Activated CD4-positive, alpha-beta memory T cell treated with anti-CD3 and anti-CD28 coated beads, Interleukin-2, amount 10 ng/mL, durations not matched to agents 7 days and 5 days (primary cell): ENCODE data around the gene SLC4A1AP. TPM values are rescaled to one million over a fixed set of nuclear protein-coding genes. Genes with fewer than 3 reads are reported as not detected.
"Not testable (repeated sequence)": the region's sequence is repeated elsewhere in the genome, so short reads cannot be mapped to it uniquely, and the experiment has no call there.

ENCODE experiments used
- CTCF ChIA-PET: fragments of 350-600 bp; sonication (Branson Sonifier 250); formaldehyde crosslinking; loops from one replicate; lab custom pipeline; 2021; ENCODE audit warnings: antibody characterized with exemption, inconsistent platforms; lab: Charles Lee
- POLR2A ChIA-PET: fragments of 350-600 bp; sonication (Branson Sonifier 250); formaldehyde crosslinking; loops from one replicate; lab custom pipeline; 2021; ENCODE audit warnings: antibody characterized with exemption; lab: Charles Lee
- DNase-seq: peaks from one replicate; pipeline ENCODE4 v3.0.0-alpha.2; 2020
- H3K27ac Mint-ChIP-seq: one replicate; pipeline ENCODE4 v1.8.0; 2021; ENCODE audit warnings: mild to moderate bottlenecking, mixed read lengths
- H3K27me3 Mint-ChIP-seq: one replicate; pipeline ENCODE4 v1.8.0; 2021; ENCODE audit warnings: mixed read lengths
- H3K36me3 Mint-ChIP-seq: one replicate; pipeline ENCODE4 v1.8.0; 2021; ENCODE audit warnings: low read depth, mixed read lengths
- H3K4me1 Mint-ChIP-seq: one replicate; pipeline ENCODE4 v1.8.0; 2021; ENCODE audit warnings: mixed read lengths
- H3K4me3 Mint-ChIP-seq: one replicate; pipeline ENCODE4 v1.8.0; 2021; ENCODE audit warnings: mild to moderate bottlenecking, mixed read lengths
- H3K9me3 Mint-ChIP-seq: one replicate; pipeline ENCODE4 v1.8.0; 2021; ENCODE audit warnings: mixed read lengths
- total RNA-seq, 2 experiments: library from RNA; stranded (reverse); gene quantifications; one replicate each; pipeline ENCODE4 v1.2.3, GENCODE V29; 2021

The SLC4A1AP gene
- total RNA-seq, 2 experiments from 2014 or later = 27.3 to 27.9 TPM

DNA sequence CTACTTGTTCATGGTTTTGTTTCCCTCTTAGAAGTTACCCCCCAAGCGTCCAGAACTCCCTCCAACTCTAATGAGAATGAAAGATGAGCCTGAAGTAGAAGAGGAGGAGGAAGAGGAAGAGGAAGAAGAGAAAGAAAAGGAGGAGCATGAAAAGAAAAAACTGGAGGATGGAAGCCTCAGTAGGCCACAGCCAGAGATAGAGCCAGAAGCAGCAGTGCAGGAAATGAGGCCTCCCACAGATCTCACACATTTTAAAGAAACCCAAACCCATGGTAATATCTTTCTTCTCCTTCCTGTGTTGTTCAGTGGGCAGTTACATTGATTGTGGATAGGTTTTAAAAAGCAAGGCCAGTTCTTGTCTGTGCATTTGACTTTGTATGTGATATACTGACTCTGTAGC is 21.3 kb downstream of the SLC4A1AP start:
- H3K27me3 Mint-ChIP-seq, H3K9me3 Mint-ChIP-seq: not testable (repeated sequence)
- peak overlapping the region; percentile 51 for H3K4me3 Mint-ChIP-seq
- peaks cover 47% of the 10 kb centered on the region for H3K4me1 Mint-ChIP-seq
- ChIA-PET CTCF (interaction anchor here (1.1 to 4.3 kb wide), 6 partner anchors 19 to 255 kb away, joined by 3 to 46 read pairs (median 24); partner anchors contain the start of genes NRBP1, SLC4A1AP and SUPT7L), POLR2A (interaction anchor here (1.0 to 2.9 kb wide), 4 partner anchors 13 to 57 kb away, joined by 3 to 23 read pairs (median 4); partner anchors contain the start of genes CCDC121 and GPN1)
- H3K27ac Mint-ChIP-seq = peak overlapping the region; percentile 90
- H3K36me3 Mint-ChIP-seq = peaks cover 52% of the 10 kb centered on the region
- peak; percentile 28 for DNase-seq

DNA sequence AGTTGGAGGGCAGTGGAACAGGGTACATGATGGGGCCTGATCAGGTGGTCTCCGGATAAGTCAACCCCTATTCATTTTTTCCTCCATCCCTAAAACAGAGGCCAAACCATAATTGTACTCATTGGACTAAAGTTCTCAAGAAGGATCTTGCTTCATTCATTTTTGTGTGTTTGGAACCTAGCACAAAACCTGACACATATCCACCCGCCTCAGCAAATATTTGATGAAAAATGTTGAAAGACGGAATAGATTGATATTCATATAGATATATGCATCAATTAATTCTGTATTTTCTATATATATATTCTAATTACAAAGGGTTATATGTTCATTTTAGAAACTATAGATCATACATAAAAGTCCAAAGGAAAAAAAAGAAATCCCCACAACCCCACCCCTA is 21.9 kb downstream of the SLC4A1AP start:
- H3K4me1 Mint-ChIP-seq = peaks cover 46% of the 10 kb centered on the region
- peak overlapping the region; percentile 90 for H3K27ac Mint-ChIP-seq
- ChIA-PET CTCF (interaction anchor here (1.5 kb wide), 1 partner anchor 19 kb away, joined by 4 read pairs; no protein-coding TSS in a partner anchor), POLR2A (interaction anchor here (1.0 kb wide), 1 partner anchor 15 kb away, joined by 4 read pairs; no protein-coding TSS in a partner anchor)
- no peaks in the 10 kb centered on the region for H3K27me3 Mint-ChIP-seq
- no peak for DNase-seq
- no peak overlapping the region for H3K4me3 Mint-ChIP-seq
- H3K36me3 Mint-ChIP-seq = peaks cover 51% of the 10 kb centered on the region
- no peaks in the 10 kb centered on the region for H3K9me3 Mint-ChIP-seq

DNA sequence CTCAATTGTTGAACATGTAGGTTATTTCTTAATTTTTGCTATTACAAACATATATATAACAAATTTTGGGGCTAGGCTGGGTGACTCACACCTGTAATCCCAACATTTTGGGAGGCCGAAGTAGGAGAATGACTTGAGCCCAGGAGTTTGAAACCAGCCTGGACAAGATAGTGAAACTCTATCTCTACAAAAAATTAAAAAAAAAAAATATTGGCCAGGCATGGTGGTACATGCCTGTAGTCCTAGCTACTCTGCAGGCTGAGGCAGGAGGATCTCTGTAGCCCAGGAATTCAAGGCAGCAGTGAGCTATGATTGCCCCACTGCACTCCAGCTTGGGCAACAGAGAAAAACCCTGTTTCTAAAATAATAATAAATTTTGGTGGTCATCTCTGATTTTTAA is 23.5 kb downstream of the SLC4A1AP start:
- Mint-ChIP-seq H3K4me3 (no peak overlapping the region), H3K9me3 (no peaks in the 10 kb centered on the region), H3K4me1 (peaks cover 38% of the 10 kb centered on the region), H3K27ac (no peak overlapping the region), H3K27me3 (no peaks in the 10 kb centered on the region), H3K36me3 (peaks cover 53% of the 10 kb centered on the region)
- DNase-seq = no peak
- ChIA-PET CTCF (no interaction called here), POLR2A (no interaction called here)

DNA sequence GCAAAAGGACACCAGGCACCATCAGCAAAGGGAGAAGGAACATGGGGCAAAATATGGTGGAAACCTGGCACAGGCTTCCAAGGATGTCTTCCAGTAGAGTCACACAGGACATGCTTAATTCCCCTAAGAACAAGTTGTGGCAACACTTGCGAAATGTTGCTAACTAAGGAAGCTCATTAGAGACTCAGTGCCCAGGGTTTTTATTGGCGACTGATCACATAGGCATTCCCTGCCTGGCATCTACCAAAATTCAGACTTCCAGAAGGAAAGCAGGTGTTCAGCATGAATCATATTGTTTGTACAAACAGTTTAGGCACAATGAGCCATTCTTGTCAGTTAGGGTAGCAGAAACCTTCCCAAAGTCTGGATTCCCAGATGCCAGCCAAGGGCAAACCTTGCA is 25.7 kb downstream of the SLC4A1AP start:
- peaks cover 21% of the 10 kb centered on the region for H3K4me1 Mint-ChIP-seq
- no peaks in the 10 kb centered on the region for H3K9me3 Mint-ChIP-seq
- H3K27ac Mint-ChIP-seq = no peak overlapping the region
- no peaks in the 10 kb centered on the region for H3K27me3 Mint-ChIP-seq
- H3K36me3 Mint-ChIP-seq = peaks cover 52% of the 10 kb centered on the region
- ChIA-PET POLR2A (no interaction called here), CTCF (no interaction called here)
- DNase-seq = no peak
- no peak overlapping the region for H3K4me3 Mint-ChIP-seq

DNA sequence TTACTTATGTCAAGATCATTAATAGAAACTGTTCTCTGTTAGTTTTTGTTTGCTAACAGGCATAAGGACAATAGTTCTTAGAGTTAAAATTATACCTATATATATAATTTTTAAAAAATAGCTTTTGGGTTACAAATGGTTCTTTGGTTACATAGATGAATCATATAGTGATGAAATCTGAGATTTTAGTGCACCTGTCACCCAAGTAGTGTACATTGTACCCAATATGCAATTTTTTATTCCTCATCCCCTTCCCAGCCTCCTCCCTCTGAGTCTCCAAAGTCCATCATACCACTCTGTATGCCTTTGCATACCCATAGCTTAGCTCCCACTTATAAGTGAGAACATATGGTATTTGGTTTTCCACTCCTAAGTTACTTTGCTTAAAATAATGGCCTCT is 26.4 kb downstream of the SLC4A1AP start:
- H3K4me1 Mint-ChIP-seq = peaks cover 15% of the 10 kb centered on the region
- H3K9me3 Mint-ChIP-seq = no peaks in the 10 kb centered on the region
- DNase-seq = no peak
- ChIA-PET CTCF (no interaction called here), POLR2A (no interaction called here)
- no peaks in the 10 kb centered on the region for H3K27me3 Mint-ChIP-seq
- no peak overlapping the region for H3K27ac Mint-ChIP-seq
- H3K4me3 Mint-ChIP-seq = no peak overlapping the region
- peaks cover 47% of the 10 kb centered on the region for H3K36me3 Mint-ChIP-seq

DNA sequence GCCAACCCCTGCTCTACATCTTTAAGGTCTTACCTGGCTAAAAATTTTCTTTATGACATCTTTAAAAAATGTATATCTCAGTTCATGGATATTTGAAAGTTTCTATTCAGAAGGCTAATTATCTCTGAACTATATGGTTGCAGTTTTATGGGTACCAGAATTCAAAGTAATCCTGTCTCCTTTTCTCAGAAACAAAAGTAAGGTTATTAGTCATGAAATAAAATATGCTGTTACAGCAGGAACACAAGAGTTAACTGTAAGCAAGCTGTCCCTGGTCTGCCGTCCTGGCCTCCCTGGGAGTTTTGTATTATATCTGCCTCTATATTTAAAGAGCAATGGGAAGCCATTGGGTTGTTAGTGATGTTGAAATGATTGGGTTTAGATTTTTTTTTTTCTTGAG is 34.0 kb downstream of the SLC4A1AP start:
- POLR2A ChIA-PET = interaction anchor here (0.6 to 1.3 kb wide), 2 partner anchors 13 to 16 kb away, joined by 3 read pairs; no protein-coding TSS in a partner anchor
- H3K4me1 Mint-ChIP-seq = peaks cover 30% of the 10 kb centered on the region
- H3K27me3 Mint-ChIP-seq = no peaks in the 10 kb centered on the region
- peaks cover 28% of the 10 kb centered on the region for H3K36me3 Mint-ChIP-seq
- CTCF ChIA-PET = interaction anchor here (2.9 kb wide), 1 partner anchor 14 kb away, joined by 24 read pairs; no protein-coding TSS in a partner anchor
- peak overlapping the region; percentile 56 for H3K27ac Mint-ChIP-seq
- DNase-seq = no peak
- H3K4me3 Mint-ChIP-seq = no peak overlapping the region
- H3K9me3 Mint-ChIP-seq = no peaks in the 10 kb centered on the region

DNA sequence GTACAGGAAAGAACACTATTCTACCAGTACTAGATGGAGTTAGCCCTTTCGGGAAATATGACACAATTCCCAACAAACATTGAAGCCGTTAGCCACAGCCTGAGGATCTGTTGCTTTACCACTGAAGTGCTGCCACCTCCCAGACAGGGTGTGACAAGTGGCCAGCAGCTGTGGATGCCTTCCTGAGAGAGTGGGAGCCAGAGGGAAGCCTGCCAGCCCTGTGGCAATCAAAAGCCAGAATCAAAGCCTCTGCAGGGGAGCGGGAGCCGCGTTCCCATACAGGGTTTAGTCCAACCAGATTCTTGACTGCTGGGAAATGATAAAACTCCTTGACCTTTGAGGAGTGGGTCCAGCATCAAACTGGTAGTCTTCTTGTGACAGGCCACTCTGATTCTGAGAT is 38.0 kb downstream of the SLC4A1AP start:
- no peaks in the 10 kb centered on the region for H3K9me3 Mint-ChIP-seq
- CTCF ChIA-PET = no interaction called here
- H3K36me3 Mint-ChIP-seq = peaks cover 11% of the 10 kb centered on the region
- no peak overlapping the region for H3K4me3 Mint-ChIP-seq
- no peak for DNase-seq
- H3K4me1 Mint-ChIP-seq = peaks cover 48% of the 10 kb centered on the region
- no peaks in the 10 kb centered on the region for H3K27me3 Mint-ChIP-seq
- POLR2A ChIA-PET = no interaction called here
- H3K27ac Mint-ChIP-seq = no peak overlapping the region

DNA sequence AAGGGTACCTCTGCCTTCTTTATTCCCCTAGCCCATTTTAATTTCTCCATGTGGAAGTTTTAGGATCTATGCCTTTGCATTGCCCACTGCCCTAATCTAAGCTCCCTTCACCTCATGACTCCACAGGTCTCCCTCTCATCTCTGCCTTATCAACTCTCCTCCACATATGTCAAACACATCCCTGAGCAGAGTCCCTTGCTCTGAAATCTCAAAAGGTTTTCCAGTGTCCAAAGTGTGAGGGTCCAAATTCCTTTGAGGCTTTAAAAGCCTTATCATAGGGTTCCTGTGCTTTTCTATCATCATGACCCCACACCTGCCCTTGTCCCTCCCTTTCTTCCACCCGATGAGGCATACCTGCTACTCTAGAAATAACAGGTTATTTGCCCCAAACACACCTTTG is 38.6 kb downstream of the SLC4A1AP start:
- ChIA-PET POLR2A (no interaction called here), CTCF (no interaction called here)
- H3K4me3 Mint-ChIP-seq = no peak overlapping the region
- H3K27ac Mint-ChIP-seq = no peak overlapping the region
- no peak for DNase-seq
- H3K9me3 Mint-ChIP-seq = no peaks in the 10 kb centered on the region
- H3K27me3 Mint-ChIP-seq = no peaks in the 10 kb centered on the region
- H3K36me3 Mint-ChIP-seq = peaks cover 10% of the 10 kb centered on the region
- peaks cover 41% of the 10 kb centered on the region for H3K4me1 Mint-ChIP-seq

DNA sequence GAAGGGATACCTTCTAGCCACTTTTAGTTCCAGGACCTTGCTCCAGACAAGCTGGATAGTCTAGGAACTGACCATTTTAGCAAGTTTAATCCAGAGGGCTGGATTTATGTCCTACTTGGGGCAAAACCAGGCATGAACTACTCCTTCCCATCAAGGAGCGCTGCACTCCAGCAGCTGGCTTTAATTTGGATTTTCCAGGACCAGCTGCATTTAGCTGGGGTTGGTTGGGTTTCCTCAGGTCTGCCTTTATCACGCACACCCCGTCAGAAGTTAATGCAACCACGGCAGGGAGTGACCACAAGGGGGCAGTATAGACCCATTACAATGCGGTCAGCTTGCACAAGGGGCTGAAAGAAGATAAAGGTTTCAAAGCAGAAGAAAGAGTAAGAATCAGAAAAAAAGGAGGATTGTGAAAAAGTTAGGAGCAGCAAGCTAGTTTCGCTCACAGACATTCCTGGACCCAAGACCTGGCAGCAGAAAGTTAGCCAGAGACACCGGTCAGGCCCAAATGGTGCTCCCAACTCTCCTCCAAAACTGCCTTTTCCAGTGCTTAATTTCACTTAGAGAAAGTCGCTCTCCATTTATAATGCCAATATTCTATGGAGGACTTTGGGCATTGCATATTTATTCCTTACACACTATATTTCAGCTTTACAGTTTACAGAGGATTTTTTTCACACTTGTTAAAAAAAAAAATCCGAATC is 40.1 kb downstream of the SLC4A1AP start:
- H3K4me1 Mint-ChIP-seq = peaks cover 31% of the 10 kb centered on the region
- no peak overlapping the region for H3K27ac Mint-ChIP-seq
- ChIA-PET POLR2A (interaction anchor here (0.9 to 1.5 kb wide), 4 partner anchors 20 to 705 kb away, joined by 3 to 6 read pairs (median 4); partner anchors contain the start of gene FOSL2), CTCF (interaction anchor here (0.6 to 3.4 kb wide), 22 partner anchors 10 to 1145 kb away, joined by 3 to 46 read pairs (median 4); no protein-coding TSS in a partner anchor)
- no peaks in the 10 kb centered on the region for H3K36me3 Mint-ChIP-seq
- H3K9me3 Mint-ChIP-seq = no peaks in the 10 kb centered on the region
- H3K27me3 Mint-ChIP-seq = no peaks in the 10 kb centered on the region
- peak; percentile 89 for DNase-seq
- H3K4me3 Mint-ChIP-seq = no peak overlapping the region

DNA sequence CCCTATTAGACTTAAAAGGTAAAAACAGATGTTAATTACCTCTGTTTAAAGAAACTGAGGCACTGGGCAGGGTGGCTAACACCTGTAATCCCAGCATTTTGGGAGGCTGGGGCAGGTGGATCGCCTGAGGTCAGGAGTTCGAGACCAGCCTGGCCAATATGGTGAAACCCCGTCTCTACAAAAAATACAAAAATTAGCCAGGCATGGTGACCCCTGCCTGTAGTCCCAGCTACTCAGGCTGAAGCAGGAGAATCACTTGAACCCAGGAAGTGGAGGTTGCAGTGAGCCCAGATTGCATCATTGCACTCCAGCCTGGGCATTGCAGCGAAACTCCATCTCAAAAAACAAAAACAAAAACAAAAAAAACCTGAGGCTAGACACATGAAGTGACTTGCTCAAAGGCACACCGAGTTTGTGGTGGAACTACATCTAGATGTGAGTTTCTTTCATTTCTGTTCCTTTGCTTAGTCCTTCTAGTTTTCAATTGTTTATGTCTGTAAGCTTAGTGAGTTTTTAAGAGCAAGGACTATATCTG is 40.7 kb downstream of the SLC4A1AP start:
- H3K27me3 Mint-ChIP-seq = no peaks in the 10 kb centered on the region
- no peaks in the 10 kb centered on the region for H3K36me3 Mint-ChIP-seq
- POLR2A ChIA-PET = interaction anchor here (0.9 to 1.5 kb wide), 3 partner anchors 21 to 688 kb away, joined by 3 to 6 read pairs (median 5); partner anchors contain the start of gene FOSL2
- DNase-seq = no peak
- H3K4me1 Mint-ChIP-seq = peaks cover 31% of the 10 kb centered on the region
- no peak overlapping the region for H3K4me3 Mint-ChIP-seq
- H3K9me3 Mint-ChIP-seq = no peaks in the 10 kb centered on the region
- peak overlapping the region; percentile 28 for H3K27ac Mint-ChIP-seq
- CTCF ChIA-PET = interaction anchor here (0.6 to 3.4 kb wide), 17 partner anchors 9 to 831 kb away, joined by 3 to 46 read pairs (median 5); no protein-coding TSS in a partner anchor

DNA sequence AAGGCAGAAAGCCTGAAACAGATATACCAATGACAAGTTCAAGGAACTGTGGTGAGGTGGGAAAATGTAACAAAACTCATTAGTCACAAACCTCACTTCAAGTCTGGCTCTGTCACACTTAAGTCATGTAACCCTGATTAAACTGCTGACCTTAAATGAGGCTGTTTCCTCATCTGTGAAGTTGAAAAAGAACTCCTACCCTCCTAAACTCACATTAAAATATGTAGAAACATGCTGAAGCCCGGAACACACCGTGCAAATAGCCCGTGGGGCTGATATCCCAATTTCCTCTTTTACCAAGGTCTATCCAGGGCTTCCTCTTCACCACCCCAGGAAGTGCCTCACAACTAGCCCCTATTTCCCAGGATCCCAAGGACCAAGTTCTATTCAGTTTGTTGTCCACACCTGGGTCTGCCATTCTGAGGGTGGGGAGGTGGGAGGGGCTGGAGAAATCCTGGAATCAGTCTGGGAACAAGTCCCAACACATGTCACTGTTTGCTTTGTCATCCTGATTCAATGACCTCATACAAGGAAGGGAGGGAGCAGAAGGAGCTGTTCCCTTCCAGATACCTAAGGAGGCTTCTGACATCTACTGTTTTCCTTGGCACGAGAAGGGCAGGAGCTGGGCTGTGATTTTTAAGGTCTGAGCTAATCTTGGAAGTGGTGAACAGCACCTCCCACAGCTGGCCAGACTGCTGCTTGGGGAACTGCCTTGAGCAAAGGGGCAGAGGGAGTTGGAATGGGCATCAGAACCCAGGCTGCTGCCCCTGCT is 42.3 kb downstream of the SLC4A1AP start:
- ChIA-PET POLR2A (interaction anchor here (1.0 to 1.3 kb wide), 2 partner anchors 687 to 888 kb away, joined by 3 read pairs; partner anchors contain the start of gene FOSL2), CTCF (interaction anchor here (2.7 to 4.1 kb wide), 3 partner anchors 18 to 23 kb away, joined by 12 to 46 read pairs (median 25); no protein-coding TSS in a partner anchor)
- Mint-ChIP-seq H3K27me3 (no peaks in the 10 kb centered on the region), H3K4me1 (peaks cover 31% of the 10 kb centered on the region), H3K4me3 (no peak overlapping the region), H3K9me3 (no peaks in the 10 kb centered on the region), H3K36me3 (no peaks in the 10 kb centered on the region), H3K27ac (peak overlapping the region; percentile 28)
- no peak for DNase-seq

DNA sequence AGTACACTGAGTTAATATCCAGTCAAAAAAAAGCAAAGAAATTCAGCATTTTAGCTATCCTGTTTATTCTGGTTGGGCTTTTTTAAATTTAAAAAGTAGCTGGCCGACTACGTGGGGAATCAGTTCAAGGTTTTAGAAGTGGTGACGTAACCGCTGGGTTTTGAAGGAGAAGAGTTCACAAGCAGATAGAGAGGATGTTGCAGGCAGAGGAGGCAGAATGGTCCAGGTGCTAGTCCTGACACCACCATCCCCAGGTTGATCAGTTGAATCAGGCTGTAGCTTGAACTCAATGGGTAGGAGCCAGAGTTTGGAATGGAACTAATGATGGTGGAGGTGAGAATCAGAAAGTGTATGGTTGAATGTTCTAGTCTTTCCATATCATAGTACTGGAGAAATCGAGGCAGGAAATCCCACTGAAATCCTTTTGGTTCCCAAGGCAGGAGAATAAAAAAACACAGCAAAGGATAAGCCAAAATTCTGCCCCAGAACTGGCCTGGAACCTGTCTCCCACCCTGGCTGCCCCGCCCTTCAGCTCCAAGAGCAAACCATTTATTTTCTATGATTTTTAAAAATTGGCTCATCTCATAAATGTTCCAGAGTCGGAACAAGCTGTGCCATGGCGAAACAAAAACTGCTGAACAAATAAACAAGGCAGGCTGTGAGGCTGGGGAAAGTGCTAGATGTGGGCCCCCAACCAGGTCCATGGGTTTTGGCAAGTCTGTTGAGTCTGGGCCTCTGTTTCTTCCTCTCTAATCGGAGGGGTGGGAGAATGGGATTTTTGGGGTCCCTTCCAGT is 44.0 kb downstream of the SLC4A1AP start:
- DNase-seq = no peak
- H3K27ac Mint-ChIP-seq = no peak overlapping the region
- H3K4me1 Mint-ChIP-seq = peaks cover 42% of the 10 kb centered on the region
- POLR2A ChIA-PET = interaction anchor here (0.9 to 1.3 kb wide), 2 partner anchors 9 to 887 kb away, joined by 3 read pairs; no protein-coding TSS in a partner anchor
- H3K4me3 Mint-ChIP-seq = no peak overlapping the region
- H3K27me3 Mint-ChIP-seq = no peaks in the 10 kb centered on the region
- no peaks in the 10 kb centered on the region for H3K36me3 Mint-ChIP-seq
- no peaks in the 10 kb centered on the region for H3K9me3 Mint-ChIP-seq
- CTCF ChIA-PET = interaction anchor here (0.9 to 4.1 kb wide), 3 partner anchors 9 to 24 kb away, joined by 3 to 25 read pairs (median 12); no protein-coding TSS in a partner anchor
